Psoas muscle (tissue), 8 donors: ENCODE measurements around the gene ANXA2. TPM values are rescaled to one million over a fixed set of nuclear protein-coding genes. Genes with fewer than 3 reads are reported as not detected.

ENCODE experiments used
- ATAC-seq, 4 donors: fragments of 200-7000 bp; cut with Tn5 transposase; one replicate each; pipeline ENCODE4 v1.9.1; 2020; ENCODE audit warnings: moderate library complexity in 3 of 4, mild to moderate bottlenecking in 2 of 4
- DNase-seq, 2 donors: peaks; one replicate each; pipeline ENCODE4 v3.0.0-alpha.2; 2020
- H3K27ac ChIP-seq: fragments of 200-600 bp; one replicate; pipeline ENCODE4 v1.8.0; 2022
- H3K27me3 ChIP-seq, 3 donors: fragments of 200-600 bp in 1 of 3; one replicate each; pipeline versions ENCODE4 v1.6.1 to v1.8.0; 2013 to 2022; ENCODE audit warnings: low read length in 2 of 3, mild to moderate bottlenecking in 2 of 3, moderate library complexity in 1 of 3; ENCODE audit not compliant: insufficient read depth in 3 of 3
- H3K36me3 ChIP-seq, 2 donors: fragments of 200-600 bp in 1 of 2; one replicate each; pipeline versions ENCODE4 v1.6.1 to v1.8.0; 2013 to 2022; ENCODE audit warnings: low read depth in 1 of 2, mild to moderate bottlenecking in 1 of 2, moderate library complexity in 1 of 2; ENCODE audit not compliant: insufficient read depth in 1 of 2
- H3K4me1 ChIP-seq: fragments of 200-600 bp; one replicate; pipeline ENCODE4 v1.8.0; 2022
- H3K4me3 ChIP-seq: fragments of 200-600 bp; one replicate; pipeline ENCODE4 v1.8.0; 2022; ENCODE audit warnings: mild to moderate bottlenecking
- H3K9me3 ChIP-seq: fragments of 200-600 bp; one replicate; pipeline ENCODE4 v1.8.0; 2022
- WGBS, 3 donors: extraction: QIAGEN DNeasy Blood & Tissue Kit; methylation state at CpG; one replicate each; pipeline versions ENCODE4 v1.1.6 to v1.1.7; 2013; 5-methylcytosine and 5-hydroxymethylcytosine counted together
- intact Hi-C, 2 donors: fragments of 100-400 bp; cut with DNase I; formaldehyde crosslinking; loops; one replicate each; pipeline versions ENCODE4 v1.11.0 to v1.14.2; 2022
- polyA plus RNA-seq, 3 donors: library from polyadenylated mRNA; stranded (reverse); fragments of 200-250 nt; gene quantifications; one replicate each; pipeline ENCODE4 v1.2.3, GENCODE V29; 2013
- total RNA-seq, 4 donors: library from RNA; stranded (reverse); fragmentation: NEBNext Ultra II Directional in 2 of 4; extraction: Animal tissue kit (Norgen Biotek cat#: 25700) in 2 of 4; gene quantifications; one replicate each; pipeline versions ENCODE4 v1.2.1 to v1.2.4, GENCODE V29; 2021 to 2023
- TF ChIP-seq, protein P1 (sequence below): fragments of 200-600 bp; IDR thresholded peaks from one replicate; pipeline ENCODE4 v1.8.0; 2022; ENCODE audit warnings: antibody characterized with exemption
- donor health status: healthy with polysubstance abuse.
- donor health status: DM: no; HTN: no; CAD: no; lungs with moderate emphysema.
- donor health status: Bipolar disorder and iron deficiency.
- donor health status: healthy.
- donor health status: DM: yes; HTN: yes; CAD: no.
- donor health status: DM: no; HTN: no; CAD: no.
- donor health status: DM: no; HTN: no; CAD: no.
- donor health status: DM: yes; HTN: yes; CAD: no.

Gene ANXA2
- total and polyA plus RNA-seq, 7 donors: 140 to 2,117 (median 350) TPM

DNA sequence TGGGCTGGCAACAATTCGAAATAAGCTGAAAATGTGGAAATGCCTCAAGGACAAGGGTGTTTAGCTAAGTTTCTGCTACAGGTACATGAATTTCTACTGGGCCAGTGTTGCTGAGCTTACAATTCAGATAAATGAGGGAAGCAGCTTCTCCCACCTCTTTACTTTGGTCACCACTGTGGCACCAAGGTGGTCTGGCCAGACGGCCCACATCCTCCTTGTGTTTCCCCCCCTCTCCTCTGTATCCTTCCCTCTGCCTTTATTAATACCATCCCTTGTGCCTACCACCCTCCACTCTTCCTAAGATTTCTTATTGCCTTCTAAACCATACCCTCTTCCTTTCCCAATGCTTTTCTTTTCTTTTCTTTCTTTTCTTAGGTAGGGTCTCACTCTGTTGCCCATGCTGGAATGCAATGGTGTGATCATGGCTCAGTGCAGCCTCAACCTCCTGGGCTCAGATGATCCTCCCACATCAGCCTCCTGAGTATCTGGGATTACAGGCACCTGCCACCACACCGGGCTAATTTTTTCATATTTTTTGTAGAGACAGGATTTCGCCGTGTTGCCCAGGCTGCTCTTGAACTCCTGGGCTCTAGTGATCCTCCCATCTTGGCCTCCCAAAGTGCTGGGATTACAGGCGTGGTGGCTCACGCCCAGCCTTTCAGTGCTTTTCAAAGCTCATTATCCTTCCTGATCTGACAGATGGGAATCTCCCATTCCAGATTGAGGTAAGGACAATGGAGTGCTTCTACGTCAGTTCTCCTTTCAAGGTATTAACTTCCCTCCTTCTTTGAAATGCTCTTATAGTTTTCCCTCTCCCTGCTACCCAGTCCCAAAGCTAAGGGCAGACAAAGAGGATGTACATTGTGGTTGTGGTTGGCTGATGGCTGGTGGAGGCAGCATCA lies 14.8 kb downstream of the ANXA2 start:
- peaks cover 40% of the 10 kb centered on the region for H3K4me1 ChIP-seq
- WGBS, 3 donors: 93 to 95% (median 94%) methylated on average over 8 of the region's 8 CpGs
- H3K27me3 ChIP-seq: peaks cover 0 to 1% (median 0%) of the 10 kb centered on the region in 3 donors
- H3K27ac ChIP-seq: no peak overlapping the region
- TF ChIP-seq, protein P1, sequence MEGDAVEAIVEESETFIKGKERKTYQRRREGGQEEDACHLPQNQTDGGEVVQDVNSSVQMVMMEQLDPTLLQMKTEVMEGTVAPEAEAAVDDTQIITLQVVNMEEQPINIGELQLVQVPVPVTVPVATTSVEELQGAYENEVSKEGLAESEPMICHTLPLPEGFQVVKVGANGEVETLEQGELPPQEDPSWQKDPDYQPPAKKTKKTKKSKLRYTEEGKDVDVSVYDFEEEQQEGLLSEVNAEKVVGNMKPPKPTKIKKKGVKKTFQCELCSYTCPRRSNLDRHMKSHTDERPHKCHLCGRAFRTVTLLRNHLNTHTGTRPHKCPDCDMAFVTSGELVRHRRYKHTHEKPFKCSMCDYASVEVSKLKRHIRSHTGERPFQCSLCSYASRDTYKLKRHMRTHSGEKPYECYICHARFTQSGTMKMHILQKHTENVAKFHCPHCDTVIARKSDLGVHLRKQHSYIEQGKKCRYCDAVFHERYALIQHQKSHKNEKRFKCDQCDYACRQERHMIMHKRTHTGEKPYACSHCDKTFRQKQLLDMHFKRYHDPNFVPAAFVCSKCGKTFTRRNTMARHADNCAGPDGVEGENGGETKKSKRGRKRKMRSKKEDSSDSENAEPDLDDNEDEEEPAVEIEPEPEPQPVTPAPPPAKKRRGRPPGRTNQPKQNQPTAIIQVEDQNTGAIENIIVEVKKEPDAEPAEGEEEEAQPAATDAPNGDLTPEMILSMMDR: no peak
- intact Hi-C loops: no loop called here
- ATAC-seq: no peak
- no peak overlapping the region for H3K4me3 ChIP-seq
- H3K9me3 ChIP-seq: no peaks in the 10 kb centered on the region
- DNase-seq: no peak
- peaks cover 22 to 80% of the 10 kb centered on the region in 2 donors for H3K36me3 ChIP-seq

DNA sequence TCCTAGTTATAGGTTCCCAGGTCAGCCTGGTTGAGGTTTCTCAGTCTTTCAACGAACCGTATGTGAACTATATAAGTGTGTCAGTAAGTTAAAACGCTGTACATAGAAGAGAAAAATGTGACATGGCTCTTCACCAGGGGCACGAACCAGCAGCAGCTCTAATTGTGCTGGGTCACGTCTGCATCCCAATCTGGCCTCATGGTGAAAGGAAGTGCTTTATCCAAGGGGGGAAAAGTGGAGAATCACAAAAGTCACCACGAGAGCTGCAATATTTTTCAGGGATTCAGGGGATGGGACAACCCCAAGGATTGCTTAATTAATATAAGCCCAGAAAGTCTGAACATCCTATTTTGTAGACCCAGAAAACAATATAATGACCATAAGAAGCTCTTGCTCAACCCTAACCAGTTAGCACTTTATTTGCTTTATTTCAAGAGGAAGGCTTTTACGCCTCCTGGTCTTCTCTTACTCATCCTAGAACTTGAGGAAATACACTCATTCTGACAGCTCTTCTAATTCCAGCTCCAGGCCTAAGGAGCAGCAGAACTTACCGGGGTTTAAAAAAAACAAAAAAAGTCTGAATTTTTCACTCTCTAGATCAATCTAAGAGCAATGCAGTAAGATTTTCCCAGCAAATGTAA lies 16.5 kb downstream of the ANXA2 start:
- H3K9me3 ChIP-seq: no peaks in the 10 kb centered on the region
- DNase-seq (no peak), ATAC-seq (no peak)
- TF ChIP-seq, protein P1: no peak
- peaks cover 22 to 97% of the 10 kb centered on the region in 2 donors for H3K36me3 ChIP-seq
- no peak overlapping the region for H3K4me3 ChIP-seq
- 89 to 91% (median 91%) methylated on average over 8 of the region's 8 CpGs for WGBS, 3 donors
- intact Hi-C loops: no loop called here
- H3K27me3 ChIP-seq: peaks cover 0 to 1% (median 0%) of the 10 kb centered on the region in 3 donors
- peaks cover 48% of the 10 kb centered on the region for H3K4me1 ChIP-seq
- no peak overlapping the region for H3K27ac ChIP-seq

DNA sequence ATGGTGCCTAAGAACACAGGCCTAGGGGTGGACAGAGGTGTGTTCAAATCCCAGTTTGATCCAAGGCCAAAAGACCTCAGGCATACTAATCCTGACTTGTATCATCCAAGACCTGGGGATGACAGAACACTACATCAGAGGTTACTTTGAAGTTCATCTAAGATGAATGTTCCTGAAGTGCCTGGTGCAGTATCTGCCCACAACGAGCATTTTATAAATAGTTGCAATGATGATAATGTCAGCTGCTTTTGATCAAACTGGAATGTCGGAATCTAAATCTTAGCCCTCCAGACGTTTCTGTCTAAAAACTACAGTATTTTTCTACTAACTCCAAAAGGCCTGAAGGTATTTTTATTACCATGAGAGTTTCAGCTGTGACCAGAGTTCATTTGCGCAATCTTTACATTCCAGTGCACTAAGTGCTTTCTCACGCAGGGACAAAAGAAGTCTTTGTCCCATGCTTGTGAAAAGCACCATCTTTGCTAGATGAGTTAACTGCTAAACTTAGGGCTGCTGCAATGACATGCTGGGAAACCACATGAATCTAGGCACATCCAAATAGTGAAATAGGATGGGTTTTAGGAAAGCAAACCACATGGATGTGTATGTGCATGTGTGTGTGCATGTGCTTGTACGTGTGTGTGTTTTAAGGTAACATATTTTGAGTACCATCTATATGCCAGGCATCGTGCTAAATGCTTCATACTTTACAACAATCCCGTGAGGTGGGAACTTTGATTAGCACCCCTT lies 18.1 kb downstream of the ANXA2 start:
- intact Hi-C loops: no loop called here
- DNase-seq: no peak
- TF ChIP-seq, protein P1: no peak
- Histone ChIP-seq H3K4me1 (peaks cover 56% of the 10 kb centered on the region), H3K9me3 (no peaks in the 10 kb centered on the region), H3K27ac (peak overlapping the region; percentile 79), H3K4me3 (no peak overlapping the region), H3K36me3 (peaks cover 22 to 92% of the 10 kb centered on the region in 2 donors), H3K27me3 (peaks cover 0 to 1% (median 0%) of the 10 kb centered on the region in 3 donors)
- peak; percentile 64 to 89 (median 84) for ATAC-seq
- 40 to 63% (median 46%) methylated on average over 8 of the region's 8 CpGs for WGBS, 3 donors

DNA sequence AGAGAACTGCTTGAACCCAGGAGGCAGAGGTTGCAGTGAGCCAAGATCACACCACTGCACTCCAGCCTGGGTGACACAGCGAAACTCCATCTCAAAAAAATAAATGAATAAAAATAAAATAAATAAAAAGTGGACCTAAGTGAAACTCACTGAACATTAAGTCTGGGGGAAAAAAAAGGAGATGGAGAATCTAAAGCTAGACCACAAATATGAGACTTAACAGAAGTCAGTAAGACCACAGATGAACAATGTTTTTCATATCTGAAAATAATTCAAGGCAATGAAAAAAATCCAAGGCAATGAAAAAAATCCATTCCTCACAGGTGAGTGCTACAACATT lies 18.6 kb downstream of the ANXA2 start:
- Histone ChIP-seq H3K27me3 (peaks cover 0 to 1% (median 0%) of the 10 kb centered on the region in 3 donors), H3K9me3 (no peaks in the 10 kb centered on the region), H3K36me3 (peaks cover 18 to 87% of the 10 kb centered on the region in 2 donors), H3K4me1 (peaks cover 62% of the 10 kb centered on the region), H3K4me3 (no peak overlapping the region), H3K27ac (peak overlapping the region; percentile 79)
- DNase-seq: no peak
- intact Hi-C loops: no loop called here
- TF ChIP-seq, protein P1: no peak
- 98 to 100% (median 100%) methylated on average over 1 of the region's 1 CpG for WGBS, 3 donors
- no peak for ATAC-seq
